Measurements from ENCODE around the gene CORO2B.

Gene CORO2B

GRCh38 chr15:68701886-68702285 lies 123.1 kb downstream of the CORO2B start:
- no peak for DNase-seq (ENCODE audit: low read depth in 1 of 2, low spot score in 1 of 2)
- TF ChIP-seq CTCF (IDR thresholded peaks at IDR 0.05; ENCODE audit: insufficient read depth, low read length) (no peak), GABPA (IDR thresholded peaks at IDR 0.05; ENCODE audit: low read depth) (no peak), REST (IDR thresholded peaks at IDR 0.05; ENCODE audit: insufficient replicate concordance, low read depth) (no peak), SPI1 (IDR thresholded peaks at IDR 0.05; ENCODE audit: borderline replicate concordance, low read depth) (no peak), POLR2AphosphoS5 (IDR thresholded peaks at IDR 0.05; ENCODE audit: low read depth) (no peak)
- no peak overlapping the region for H3K27ac ChIP-seq (replicated peaks)
- no peak overlapping the region for H3K4me3 ChIP-seq (replicated peaks; ENCODE audit: insufficient read depth, low read length)
- H3K27me3 ChIP-seq (ENCODE audit: insufficient read depth, poor library complexity, severe bottlenecking): no peaks in the 10 kb centered on the region

DNA sequence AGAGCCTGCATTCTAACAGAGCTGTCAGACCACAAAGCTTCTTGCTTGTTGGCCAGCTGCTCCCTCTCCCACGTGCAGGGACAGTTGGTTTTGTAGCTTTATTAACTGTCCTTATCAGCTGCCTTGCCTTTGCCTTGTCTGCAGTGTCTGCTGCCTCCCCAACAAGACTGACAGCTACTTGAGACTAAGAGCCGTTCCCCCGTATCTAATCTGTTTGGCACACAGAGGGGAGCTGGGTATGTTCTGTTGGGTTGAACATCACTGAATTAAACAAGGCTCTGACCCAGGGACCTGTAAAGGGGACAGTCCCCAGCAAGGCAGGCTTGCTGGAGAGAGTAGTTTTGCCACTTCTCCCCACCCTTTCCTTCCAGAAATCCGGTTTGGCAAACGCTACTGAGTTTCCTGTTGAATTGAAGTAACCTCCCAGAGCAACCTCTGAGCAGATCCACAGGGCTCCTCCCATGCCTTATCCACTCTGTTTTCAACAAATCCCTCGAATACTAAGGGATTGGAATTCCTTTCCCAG lies 125.8 kb downstream of the CORO2B start:
- no peak overlapping the region for H3K27ac ChIP-seq (replicated peaks)
- H3K27me3 ChIP-seq (ENCODE audit: insufficient read depth, poor library complexity, severe bottlenecking): no peaks in the 10 kb centered on the region
- TF ChIP-seq POLR2AphosphoS5 (IDR thresholded peaks at IDR 0.05; ENCODE audit: low read depth): no peak
- no peak for TF ChIP-seq REST (IDR thresholded peaks at IDR 0.05; ENCODE audit: insufficient replicate concordance, low read depth)
- TF ChIP-seq SPI1 (IDR thresholded peaks at IDR 0.05; ENCODE audit: borderline replicate concordance, low read depth): no peak
- no peak for TF ChIP-seq GABPA (IDR thresholded peaks at IDR 0.05; ENCODE audit: low read depth)
- TF ChIP-seq CTCF (IDR thresholded peaks at IDR 0.05; ENCODE audit: insufficient read depth, low read length): no peak
- no peak for DNase-seq (ENCODE audit: low read depth in 1 of 2, low spot score in 1 of 2)
- no peak overlapping the region for H3K4me3 ChIP-seq (replicated peaks; ENCODE audit: insufficient read depth, low read length)

DNA sequence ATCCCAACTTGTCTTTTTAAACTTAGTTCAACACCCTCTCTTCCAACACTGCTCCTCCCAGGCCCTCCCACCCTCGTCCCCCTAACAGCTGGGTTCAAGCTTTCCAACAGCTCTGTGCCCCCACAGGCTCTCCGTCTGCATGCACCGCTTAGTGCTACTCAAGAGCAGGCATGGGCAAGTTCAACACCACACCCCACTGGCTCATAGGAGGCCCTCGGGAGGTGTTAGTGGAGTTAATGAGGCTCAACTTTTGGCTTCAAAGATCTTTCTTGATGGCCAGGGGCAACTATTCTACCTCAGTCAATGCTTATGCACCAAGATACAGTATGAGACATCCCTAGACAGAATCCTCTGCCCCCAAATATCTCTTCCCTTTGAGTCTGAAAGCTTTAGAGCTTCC lies 127.5 kb downstream of the CORO2B start:
- TF ChIP-seq REST (IDR thresholded peaks at IDR 0.05; ENCODE audit: insufficient replicate concordance, low read depth) (no peak), SPI1 (IDR thresholded peaks at IDR 0.05; ENCODE audit: borderline replicate concordance, low read depth) (no peak), CTCF (IDR thresholded peaks at IDR 0.05; ENCODE audit: insufficient read depth, low read length) (no peak), GABPA (IDR thresholded peaks at IDR 0.05; ENCODE audit: low read depth) (no peak), POLR2AphosphoS5 (IDR thresholded peaks at IDR 0.05; ENCODE audit: low read depth) (no peak)
- Histone ChIP-seq H3K27me3 (ENCODE audit: insufficient read depth, poor library complexity, severe bottlenecking) (no peaks in the 10 kb centered on the region), H3K27ac (replicated peaks) (no peak overlapping the region), H3K4me3 (replicated peaks; ENCODE audit: insufficient read depth, low read length) (no peak overlapping the region)
- DNase-seq (ENCODE audit: low read depth in 1 of 2, low spot score in 1 of 2): no peak
